Fibroblast of lung (primary cell): ENCODE results near the gene PLA2G3.

Experiments used
- CTCF ChIP-seq, 2 donors: IDR thresholded peaks in 1 of 2; conservative IDR thresholded peaks in 1 of 2; 1 replicate in 1 of 2; 2 replicates in 1 of 2; pipeline ENCODE4 v1.5.1; 2011 to 2012; ENCODE audit warnings: low read length in 2 of 2, control low read depth in 1 of 2, inconsistent platforms in 1 of 2, low read depth in 1 of 2, mild to moderate bottlenecking in 1 of 2
- EZH2 ChIP-seq: IDR thresholded peaks from 2 replicates; pipeline ENCODE4 v1.5.1; 2012; ENCODE audit warnings: low read length, control low read depth, mild to moderate bottlenecking; ENCODE audit errors: missing control alignments

DNA sequence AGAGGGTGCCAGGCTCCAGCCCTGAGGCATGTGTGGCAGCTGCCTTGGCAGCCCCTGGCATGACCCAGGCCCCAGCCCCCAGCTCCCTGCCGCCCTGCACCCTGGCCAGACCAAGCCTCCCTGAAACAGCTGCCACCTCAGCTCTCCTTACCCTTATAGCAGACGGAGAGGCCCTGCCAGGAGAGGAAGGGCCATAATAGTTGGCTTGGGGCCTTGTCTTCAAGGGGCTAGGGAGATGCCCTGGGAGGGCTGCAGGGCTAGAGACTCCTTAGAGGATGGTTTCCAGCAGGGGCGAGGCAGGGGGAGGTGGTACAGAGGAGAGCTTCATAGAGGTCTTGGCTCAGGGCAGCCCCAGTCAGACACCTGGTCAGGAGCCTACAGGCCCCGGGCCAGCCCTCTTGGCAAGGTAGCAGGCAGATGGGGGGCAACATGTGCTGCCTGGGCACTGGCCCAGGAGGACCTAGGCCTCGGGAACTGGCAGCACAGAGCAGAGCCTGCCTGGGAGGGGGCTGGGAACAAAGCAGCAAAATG lies 46.2 kb downstream of the PLA2G3 start:
- TF ChIP-seq CTCF (conservative IDR thresholded peaks at IDR 0.05 in 1 of 2, IDR thresholded peaks at IDR 0.05 in 1 of 2; ENCODE audit: low read depth in 1 of 2, low read length in 2 of 2) (no peak), EZH2 (no peak)
